Natural killer cell (primary cell): ENCODE data around the gene TMBIM6. TPM values are rescaled to one million over a fixed set of nuclear protein-coding genes. Genes with fewer than 3 reads are reported as not detected.

Source experiments
- ATAC-seq, 3 donors: fragments of 150-1000 bp in 2 of 3; fragments of 200-7000 bp in 1 of 3; cut with Tn5 transposase; 1 replicate in 1 of 3; 2 replicates in 2 of 3; pipeline ENCODE4 v1.10.0; 2021; ENCODE audit warnings: mild to moderate bottlenecking in 2 of 3, moderate library complexity in 2 of 3
- DNase-seq, 2 donors: peaks; one replicate each; pipeline versions ENCODE4 v3.0.0 to v3.0.0-alpha.2; 2013 to 2021; ENCODE audit warnings: mixed read lengths in 1 of 2
- H3K27ac ChIP-seq: one replicate; pipeline ENCODE4 v1.5.1; 2013; ENCODE audit warnings: mild to moderate bottlenecking, low read length
- H3K27me3 ChIP-seq: one replicate; pipeline ENCODE4 v1.6.1; 2013; ENCODE audit warnings: low read length; ENCODE audit not compliant: control insufficient read depth, insufficient read depth
- H3K36me3 ChIP-seq: one replicate; pipeline ENCODE4 v1.6.1; 2013; ENCODE audit warnings: low read length; ENCODE audit not compliant: control insufficient read depth, insufficient read depth
- H3K4me1 ChIP-seq: one replicate; pipeline ENCODE4 v1.6.1; 2013; ENCODE audit warnings: low read length; ENCODE audit not compliant: control insufficient read depth, insufficient read depth
- H3K4me3 ChIP-seq: one replicate; pipeline ENCODE4 v1.5.1; 2013; ENCODE audit warnings: low read length
- H3K9me3 ChIP-seq: one replicate; pipeline ENCODE4 v1.6.1; 2013; ENCODE audit warnings: low read length; ENCODE audit not compliant: control insufficient read depth, insufficient read depth
- H3K27ac Mint-ChIP-seq, 2 donors: one replicate each; pipeline ENCODE4 v1.8.0; 2022; ENCODE audit warnings: mild to moderate bottlenecking in 2 of 2, mixed read lengths in 2 of 2, moderate library complexity in 1 of 2
- H3K27me3 Mint-ChIP-seq, 2 donors: one replicate each; pipeline ENCODE4 v1.8.0; 2022; ENCODE audit warnings: low read depth in 2 of 2, mixed read lengths in 2 of 2
- H3K36me3 Mint-ChIP-seq: one replicate; pipeline ENCODE4 v1.8.0; 2022; ENCODE audit warnings: mixed read lengths
- H3K4me1 Mint-ChIP-seq, 2 donors: one replicate each; pipeline ENCODE4 v1.8.0; 2022; ENCODE audit warnings: mixed read lengths in 2 of 2
- H3K4me3 Mint-ChIP-seq: one replicate; pipeline ENCODE4 v1.8.0; 2022; ENCODE audit warnings: mild to moderate bottlenecking, moderate library complexity, mixed read lengths
- H3K9me3 Mint-ChIP-seq, 2 donors: one replicate each; pipeline ENCODE4 v1.8.0; 2022; ENCODE audit warnings: mixed read lengths in 2 of 2
- whole genome bisulfite sequencing: methylation state at CpG from one replicate; pipeline ENCODE4 v1.1.7; 2013; ENCODE audit warnings: missing lambda C conversion rate; ENCODE audit not compliant: insufficient coverage; 5-methylcytosine and 5-hydroxymethylcytosine counted together
- intact Hi-C: fragments of 100-400 bp; cut with micrococcal nuclease; formaldehyde crosslinking; loops from one replicate; pipeline ENCODE4 v1.14.2; 2022
- total RNA-seq, 4 donors: library from RNA; stranded (reverse); fragments of 120-200 nt in 1 of 4; gene quantifications; one replicate each; pipeline versions ENCODE4 v1.2.3 to v1.2.4, GENCODE V29; 2013 to 2022
- TF ChIP-seq, protein P1 (sequence below): fragments of 200-600 bp; IDR thresholded peaks from one replicate; pipeline ENCODE4 v1.8.0; 2022; ENCODE audit warnings: antibody characterized with exemption

TMBIM6 gene
- total RNA-seq, 3 donors from 2014 or later (not counting 1 experiment from before 2014, with no cell fraction given), result 326 to 375 (median 366) TPM

DNA sequence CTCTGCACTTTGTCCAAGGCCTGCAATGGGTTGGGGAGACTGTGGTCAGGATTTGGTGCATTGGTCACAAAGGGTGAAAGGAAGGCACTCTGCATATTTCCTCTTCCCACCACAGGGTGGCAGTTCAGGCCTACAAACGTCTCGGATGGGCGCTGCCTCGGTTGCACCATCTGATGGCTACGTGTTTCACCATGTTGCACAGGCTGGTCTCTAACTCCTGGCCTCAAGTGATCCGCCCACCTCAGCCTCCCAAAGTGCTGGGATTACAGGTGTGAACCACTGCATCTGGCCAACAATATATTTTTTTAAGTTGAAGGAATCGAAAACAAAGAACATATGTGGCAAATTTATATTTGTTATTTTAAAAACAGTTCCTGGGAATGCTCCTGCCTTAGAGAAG lies 35.1 kb downstream of the TMBIM6 start:
- Mint-ChIP-seq H3K36me3 (no peaks in the 10 kb centered on the region), H3K4me3 (no peak overlapping the region), H3K9me3 (no peaks in the 10 kb centered on the region), H3K27ac (no peak overlapping the region), H3K4me1 (peaks cover 19 to 22% of the 10 kb centered on the region in 2 donors), H3K27me3 (peaks cover 14 to 17% of the 10 kb centered on the region in 2 donors)
- no peaks in the 10 kb centered on the region for H3K27me3 ChIP-seq
- H3K27ac ChIP-seq, result no peak overlapping the region
- TF ChIP-seq, protein P1, sequence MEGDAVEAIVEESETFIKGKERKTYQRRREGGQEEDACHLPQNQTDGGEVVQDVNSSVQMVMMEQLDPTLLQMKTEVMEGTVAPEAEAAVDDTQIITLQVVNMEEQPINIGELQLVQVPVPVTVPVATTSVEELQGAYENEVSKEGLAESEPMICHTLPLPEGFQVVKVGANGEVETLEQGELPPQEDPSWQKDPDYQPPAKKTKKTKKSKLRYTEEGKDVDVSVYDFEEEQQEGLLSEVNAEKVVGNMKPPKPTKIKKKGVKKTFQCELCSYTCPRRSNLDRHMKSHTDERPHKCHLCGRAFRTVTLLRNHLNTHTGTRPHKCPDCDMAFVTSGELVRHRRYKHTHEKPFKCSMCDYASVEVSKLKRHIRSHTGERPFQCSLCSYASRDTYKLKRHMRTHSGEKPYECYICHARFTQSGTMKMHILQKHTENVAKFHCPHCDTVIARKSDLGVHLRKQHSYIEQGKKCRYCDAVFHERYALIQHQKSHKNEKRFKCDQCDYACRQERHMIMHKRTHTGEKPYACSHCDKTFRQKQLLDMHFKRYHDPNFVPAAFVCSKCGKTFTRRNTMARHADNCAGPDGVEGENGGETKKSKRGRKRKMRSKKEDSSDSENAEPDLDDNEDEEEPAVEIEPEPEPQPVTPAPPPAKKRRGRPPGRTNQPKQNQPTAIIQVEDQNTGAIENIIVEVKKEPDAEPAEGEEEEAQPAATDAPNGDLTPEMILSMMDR, result peak; percentile 44
- DNase-seq (peak; percentile 35 to 74), ATAC-seq (peak; percentile 65 to 83 (median 83))
- H3K4me3 ChIP-seq, result no peak overlapping the region
- peaks cover 14% of the 10 kb centered on the region for H3K4me1 ChIP-seq
- no peaks in the 10 kb centered on the region for H3K36me3 ChIP-seq
- no peaks in the 10 kb centered on the region for H3K9me3 ChIP-seq
- WGBS, result 22% methylated on average over 7 of the region's 7 CpGs
- intact Hi-C loops, result loop anchor here (1.0 kb wide), 1 partner anchor 63 kb away; no protein-coding TSS in a partner anchor

GRCh38 chr12:49776858-49777257 lies 35.5 kb downstream of the TMBIM6 start:
- H3K27me3 ChIP-seq, result no peaks in the 10 kb centered on the region
- Mint-ChIP-seq H3K27me3 (peaks cover 14 to 17% of the 10 kb centered on the region in 2 donors), H3K9me3 (no peaks in the 10 kb centered on the region), H3K4me3 (no peak overlapping the region), H3K4me1 (peaks cover 19 to 22% of the 10 kb centered on the region in 2 donors), H3K36me3 (no peaks in the 10 kb centered on the region), H3K27ac (no peak overlapping the region)
- H3K36me3 ChIP-seq, result no peaks in the 10 kb centered on the region
- H3K9me3 ChIP-seq, result no peaks in the 10 kb centered on the region
- intact Hi-C loops, result loop anchor here (1.0 kb wide), 1 partner anchor 62 kb away; no protein-coding TSS in a partner anchor
- DNase-seq, result no peak
- no peak overlapping the region for H3K27ac ChIP-seq
- no peak for ATAC-seq
- WGBS, result 76% methylated on average over 5 of the region's 5 CpGs
- TF ChIP-seq, protein P1, result no peak
- H3K4me1 ChIP-seq, result peaks cover 14% of the 10 kb centered on the region
- no peak overlapping the region for H3K4me3 ChIP-seq

- Histone ChIP-seq H3K4me1 (peaks cover 14% of the 10 kb centered on the region), H3K4me3 (no peak overlapping the region), H3K27me3 (no peaks in the 10 kb centered on the region), H3K9me3 (no peaks in the 10 kb centered on the region), H3K27ac (no peak overlapping the region), H3K36me3 (no peaks in the 10 kb centered on the region)
- ATAC-seq, result no peak
- no peaks in the 10 kb centered on the region for H3K9me3 Mint-ChIP-seq
- no peak overlapping the region for H3K4me3 Mint-ChIP-seq
- intact Hi-C loops, result no loop called here
- peaks cover 16 to 22% of the 10 kb centered on the region in 2 donors for H3K27me3 Mint-ChIP-seq
- peaks cover 19 to 22% of the 10 kb centered on the region in 2 donors for H3K4me1 Mint-ChIP-seq
- no peaks in the 10 kb centered on the region for H3K36me3 Mint-ChIP-seq
- H3K27ac Mint-ChIP-seq, result no peak overlapping the region
- WGBS, result 90% methylated on average over 2 of the region's 3 CpGs
- no peak for DNase-seq
- TF ChIP-seq, protein P1, result no peak
These were observed 36.0 kb downstream of the TMBIM6 start for GRCh38 chr12:49777341-49777740.
